GM12878 (cell line): Measurements from ENCODE around the gene SCARF2. TPM values are rescaled to one million over a fixed set of nuclear protein-coding genes. Genes with fewer than 3 reads are reported as not detected.
"Not testable (repeated sequence)": the region's sequence is repeated elsewhere in the genome, so short reads cannot be mapped to it uniquely, and the experiment has no call there.

Experiments
- ATAC-seq: fragments of 200-7000 bp; cut with Tn5 transposase; 3 replicates; pipeline ENCODE4 v1.9.1; 2020; ENCODE audit warnings: mild to moderate bottlenecking, moderate library complexity
- BruUV-seq: library from RNA; stranded (reverse); fragments of 400-500 nt; replicated peaks from 2 replicates; lab custom pipeline; 2021; lab: Mats Ljungman, UMichigan
- CTCF ChIA-PET: fragments of 300-600 bp; sonication (Branson Sonifier 250); formaldehyde crosslinking; extraction: SDS; loops from one replicate; lab custom pipeline; 2021; ENCODE audit warnings: inconsistent platforms; lab: Yijun Ruan, JAX
- POLR2A ChIA-PET: fragments of 350-600 bp; formaldehyde crosslinking; extraction: SDS; loops from one replicate; lab custom pipeline; 2021; ENCODE audit warnings: inconsistent platforms; lab: Charles Lee
- RAD21 ChIA-PET: fragments of 300-600 bp; sonication (Branson Sonifier 250); formaldehyde crosslinking; loops from one replicate; lab custom pipeline; 2023; ENCODE audit warnings: antibody characterized with exemption; ENCODE audit not compliant: unreplicated experiment; lab: Charles Lee
- SMC1A ChIA-PET: fragments of 300-600 bp; sonication (Branson Sonifier 250); formaldehyde crosslinking; loops from one replicate; lab custom pipeline; 2023; ENCODE audit not compliant: unreplicated experiment, uncharacterized antibody; lab: Charles Lee
- DNase-seq: peaks from one replicate; pipeline ENCODE4 v3.0.0-alpha.2; 2011; ENCODE audit warnings: low read depth, low spot score
- FAIRE-seq: peaks from 3 replicates; lab custom pipeline; 2011; peaks lifted over from hg19 to GRCh38; lab: Jason Lieb, UNC
- H2AFZ ChIP-seq: 2 replicates; pipeline ENCODE4 v1.6.0; 2011; ENCODE audit warnings: low read depth, low read length, control low read depth; ENCODE audit not compliant: control insufficient read depth
- H3K27ac ChIP-seq: 2 replicates; pipeline ENCODE4 v1.5.1; 2011; ENCODE audit warnings: control low read depth; ENCODE audit not compliant: control insufficient read depth, insufficient read depth
- H3K27me3 ChIP-seq, 2 experiments: replicated peaks in 1 of 2; 2 replicates each; pipeline versions ENCODE4 v1.6.0 to v1.6.1; 2011; ENCODE audit warnings: low read length in 1 of 2; ENCODE audit not compliant: control insufficient read depth in 2 of 2, insufficient read depth in 2 of 2
- H3K36me3 ChIP-seq, 2 experiments: 2 replicates each; pipeline ENCODE4 v1.5.1; 2011; ENCODE audit warnings: low read length in 1 of 2; ENCODE audit not compliant: control insufficient read depth in 2 of 2, insufficient read depth in 2 of 2
- H3K4me1 ChIP-seq: 2 replicates; pipeline ENCODE4 v1.6.1; 2011; ENCODE audit warnings: mild to moderate bottlenecking, low read length, moderate library complexity, mixed read lengths; ENCODE audit not compliant: control insufficient read depth, insufficient read depth
- H3K4me2 ChIP-seq: 2 replicates; pipeline ENCODE4 v1.6.0; 2011; ENCODE audit warnings: control low read depth; ENCODE audit not compliant: control insufficient read depth, insufficient read depth
- H3K4me3 ChIP-seq: fragments of 200-600 bp; sonication (generic); 2 replicates; pipeline ENCODE4 v1.5.1; 2016
- H3K79me2 ChIP-seq: 2 replicates; pipeline ENCODE4 v1.6.0; 2011; ENCODE audit warnings: low read length; ENCODE audit not compliant: control insufficient read depth, insufficient read depth
- H3K9ac ChIP-seq: 2 replicates; pipeline ENCODE4 v1.8.0; 2011; ENCODE audit warnings: low read length, control low read depth, mixed read lengths; ENCODE audit not compliant: control insufficient read depth, insufficient read depth
- H3K9me3 ChIP-seq: replicated peaks from 3 replicates; pipeline ENCODE4 v1.5.1; 2011; ENCODE audit warnings: mild to moderate bottlenecking, low read length; ENCODE audit not compliant: control insufficient read depth, insufficient read depth
- H4K20me1 ChIP-seq: 2 replicates; pipeline ENCODE4 v1.6.0; 2011; ENCODE audit not compliant: control insufficient read depth, insufficient read depth
- WGBS: methylation state at CpG from one replicate; pipeline ENCODE4 v1.1.6; 2016; ENCODE audit warnings: low lambda C conversion rate; ENCODE audit not compliant: insufficient replicate concordance, insufficient coverage; ENCODE audit errors: missing lambda C conversion rate; 5-methylcytosine and 5-hydroxymethylcytosine counted together
- in situ Hi-C: fragments of 300-500 bp; cut with MboI; formaldehyde crosslinking; loops from 9 replicates; pipeline ENCODE4 v1.14.3; 2018; ENCODE audit warnings: mixed read lengths
- intact Hi-C: fragments of 100-400 bp; cut with micrococcal nuclease; formaldehyde crosslinking; loops from one replicate; pipeline ENCODE4 v1.14.2; 2022; ENCODE audit not compliant: unreplicated experiment
- polyA plus RNA-seq, 11 experiments: library from polyadenylated mRNA; depleted of rRNA in 4 of 11; unstranded in 6 of 11; stranded (reverse) in 5 of 11; fragments of >200 nt; fragmentation: Nextera tagmentation in 4 of 11; fragmentation: Illumina TruSeq in 1 of 11; extraction: Ambion mirVana in 4 of 11; extraction: Trizol in 1 of 11; gene quantifications; 1 replicate in 1 of 11; 2 replicates in 10 of 11; pipeline versions ENCODE4 v1.2.1 to v1.2.3, GENCODE V29; 2011 to 2016; ENCODE audit warnings: inconsistent platforms in 2 of 11, missing spikeins in 2 of 11, low read depth in 1 of 11
- small RNA-seq: library from RNA; depleted of rRNA; stranded (forward); fragments of <200 nt; gene quantifications from one replicate; pipeline ENCODE3, GENCODE V24; 2014
- total RNA-seq, 4 experiments: library from RNA; depleted of rRNA in 3 of 4; stranded (reverse); fragments of >200 nt in 3 of 4; fragmentation: Illumina TruSeq in 1 of 4; extraction: Trizol in 1 of 4; gene quantifications; 2 replicates each; pipeline versions ENCODE4 v1.2.1 to v1.2.3, GENCODE V29; 2013 to 2021

SCARF2 gene
- total and polyA plus RNA-seq, 10 of the 15 experiments (the other 5 are each of a cell fraction or from before 2014, with no cell fraction given), result 0.01 to 0.74 (median 0.17) TPM; not detected in 5

DNA sequence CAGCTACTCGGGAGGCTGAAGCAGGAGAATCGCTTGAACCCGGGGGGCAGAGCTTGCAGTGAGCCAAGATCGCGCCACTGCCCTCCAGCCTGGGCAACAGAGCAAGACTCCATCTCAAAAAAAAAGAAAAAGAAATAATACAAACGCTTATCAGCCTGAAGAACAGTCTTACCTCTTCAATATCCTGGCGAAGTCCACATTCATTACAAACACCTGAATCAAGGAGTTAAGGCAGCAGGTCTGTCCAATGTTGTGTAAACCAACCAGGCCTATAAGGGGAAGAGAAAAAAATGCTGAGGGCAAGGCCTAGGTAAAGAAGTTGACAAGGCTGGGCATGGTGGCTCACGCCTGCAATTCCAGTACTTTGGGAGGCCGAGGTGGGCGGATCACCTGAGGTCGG lies 60.6 kb downstream of the SCARF2 start:
- SMC1A ChIA-PET, H3K9ac ChIP-seq, H3K27ac ChIP-seq, H3K9me3 ChIP-seq, DNase-seq, H3K27me3 ChIP-seq, FAIRE-seq, BruUV-seq, H3K79me2 ChIP-seq, H2AFZ ChIP-seq, H3K36me3 ChIP-seq, H3K4me2 ChIP-seq, RAD21 ChIA-PET, intact Hi-C loops, POLR2A ChIA-PET, in situ Hi-C loops, ATAC-seq, CTCF ChIA-PET, H3K4me1 ChIP-seq, H3K4me3 ChIP-seq, H4K20me1 ChIP-seq: not testable (repeated sequence)
- WGBS, result 86% methylated on average over 11 of the region's 11 CpGs

DNA sequence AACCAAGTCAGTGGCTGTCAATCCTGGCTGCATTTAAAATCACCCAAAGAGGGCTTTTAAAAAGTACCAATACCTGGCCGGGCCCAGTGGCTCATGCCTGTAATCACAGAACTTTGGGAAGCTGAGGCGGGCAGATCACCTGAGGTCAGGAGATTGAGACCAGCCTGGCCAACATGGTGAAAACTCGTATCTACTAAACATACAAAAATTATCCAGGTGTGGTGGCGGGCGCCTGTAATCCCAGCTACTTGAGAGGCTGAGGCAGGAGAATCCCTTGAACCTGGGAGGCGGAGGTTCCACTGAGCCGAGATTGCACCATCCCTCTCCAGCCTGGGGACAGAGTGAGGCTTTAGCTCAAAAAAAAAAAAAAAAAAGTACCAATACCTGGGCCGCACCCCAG lies 61.3 kb downstream of the SCARF2 start:
- H4K20me1 ChIP-seq, in situ Hi-C loops, DNase-seq, H3K9me3 ChIP-seq, H3K4me2 ChIP-seq, H3K36me3 ChIP-seq, ATAC-seq, H3K79me2 ChIP-seq, H3K4me3 ChIP-seq, H3K9ac ChIP-seq, intact Hi-C loops, H3K27me3 ChIP-seq, H2AFZ ChIP-seq, H3K27ac ChIP-seq, BruUV-seq, FAIRE-seq, H3K4me1 ChIP-seq, POLR2A ChIA-PET, SMC1A ChIA-PET, RAD21 ChIA-PET, CTCF ChIA-PET: not testable (repeated sequence)
- 55% methylated on average over 8 of the region's 8 CpGs for WGBS

Small RNAs within 50 kb of the gene (small RNA-seq; reads per million reads assigned to genes)
- not detected for gene RF00019
- not detected for gene RN7SL812P
- gene RNU6-225P, result not detected
- not detected for gene RNY1P9

Other genes with a start within 250 kb of the SCARF2 start
- 0.54 and 0.73 TPM in 2 replicates for gene RTN4R, start 169.5 kb downstream of the SCARF2 start, total RNA-seq (2014; rRNA removed)
- gene RTN4R, start 169.5 kb downstream of the SCARF2 start, total RNA-seq (2014; rRNA removed; fragmentation: Illumina TruSeq; extraction: Trizol), result 0.09 and 0.13 TPM in 2 replicates
- 0.77 and 0.87 TPM in 2 replicates for gene RTN4R, start 169.5 kb downstream of the SCARF2 start, total RNA-seq (2021)
- gene RTN4R, start 169.5 kb downstream of the SCARF2 start, polyA plus RNA-seq (2011; rRNA removed), result 0.23 TPM in 1 of 2 replicates, not detected in the other
- gene RTN4R, start 169.5 kb downstream of the SCARF2 start, polyA plus RNA-seq (2014; fragmentation: Illumina TruSeq; extraction: Trizol), result 0.03 TPM in 1 of 2 replicates, not detected in the other
- gene RTN4R, start 169.5 kb downstream of the SCARF2 start, polyA plus RNA-seq (2014; fragmentation: Nextera tagmentation; extraction: Ambion mirVana), result not detected
- 0.46 and 0.99 TPM in 2 replicates for gene RTN4R, start 169.5 kb downstream of the SCARF2 start, polyA plus RNA-seq (2014; rRNA removed)
- gene RTN4R, start 169.5 kb downstream of the SCARF2 start, polyA plus RNA-seq (2016; fragmentation: Nextera tagmentation; extraction: Ambion mirVana), result 1 to 10 TPM in 1 of 2 experiments, under 1 TPM in 1; 0.76 to 1.0 TPM
- 37.4 and 38.9 TPM in 2 replicates for gene DGCR6L, start 117.8 kb downstream of the SCARF2 start, total RNA-seq (2014; rRNA removed)
- gene DGCR6L, start 117.8 kb downstream of the SCARF2 start, total RNA-seq (2014; rRNA removed; fragmentation: Illumina TruSeq; extraction: Trizol), result 12.5 and 15.2 TPM in 2 replicates
- gene DGCR6L, start 117.8 kb downstream of the SCARF2 start, total RNA-seq (2021), result 27.0 and 27.7 TPM in 2 replicates
- gene DGCR6L, start 117.8 kb downstream of the SCARF2 start, polyA plus RNA-seq (2011; rRNA removed), result 9.1 and 17.4 TPM in 2 replicates
- gene DGCR6L, start 117.8 kb downstream of the SCARF2 start, polyA plus RNA-seq (2014; fragmentation: Illumina TruSeq; extraction: Trizol), result 1.5 and 8.1 TPM in 2 replicates
- 1 to 10 TPM; 1.6 to 4.2 TPM for gene DGCR6L, start 117.8 kb downstream of the SCARF2 start, polyA plus RNA-seq (2014; fragmentation: Nextera tagmentation; extraction: Ambion mirVana)
- 36.7 and 41.9 TPM in 2 replicates for gene DGCR6L, start 117.8 kb downstream of the SCARF2 start, polyA plus RNA-seq (2014; rRNA removed)
- gene DGCR6L, start 117.8 kb downstream of the SCARF2 start, polyA plus RNA-seq (2016; fragmentation: Nextera tagmentation; extraction: Ambion mirVana), result 10 to 100 TPM; 59.4 to 62.8 TPM
- 8.0 and 8.6 TPM in 2 replicates for gene ZNF74, start 43.7 kb downstream of the SCARF2 start, total RNA-seq (2014; rRNA removed)
- 3.7 and 4.0 TPM in 2 replicates for gene ZNF74, start 43.7 kb downstream of the SCARF2 start, total RNA-seq (2014; rRNA removed; fragmentation: Illumina TruSeq; extraction: Trizol)
- 8.3 and 9.3 TPM in 2 replicates for gene ZNF74, start 43.7 kb downstream of the SCARF2 start, total RNA-seq (2021)
- gene ZNF74, start 43.7 kb downstream of the SCARF2 start, polyA plus RNA-seq (2011; rRNA removed), result 2.9 and 4.4 TPM in 2 replicates
- gene ZNF74, start 43.7 kb downstream of the SCARF2 start, polyA plus RNA-seq (2014; fragmentation: Illumina TruSeq; extraction: Trizol), result 1.6 and 3.0 TPM in 2 replicates
- under 1 TPM; 0.37 to 0.73 TPM for gene ZNF74, start 43.7 kb downstream of the SCARF2 start, polyA plus RNA-seq (2014; fragmentation: Nextera tagmentation; extraction: Ambion mirVana)
- 7.0 and 7.4 TPM in 2 replicates for gene ZNF74, start 43.7 kb downstream of the SCARF2 start, polyA plus RNA-seq (2014; rRNA removed)
- gene ZNF74, start 43.7 kb downstream of the SCARF2 start, polyA plus RNA-seq (2016; fragmentation: Nextera tagmentation; extraction: Ambion mirVana), result 1 to 10 TPM; 5.8 to 6.2 TPM
- 20.5 and 22.1 TPM in 2 replicates for gene KLHL22, start 58.0 kb upstream of the SCARF2 start, total RNA-seq (2014; rRNA removed)
- 11.6 and 12.3 TPM in 2 replicates for gene KLHL22, start 58.0 kb upstream of the SCARF2 start, total RNA-seq (2014; rRNA removed; fragmentation: Illumina TruSeq; extraction: Trizol)
- 18.1 and 21.1 TPM in 2 replicates for gene KLHL22, start 58.0 kb upstream of the SCARF2 start, total RNA-seq (2021)
- 9.4 and 14.3 TPM in 2 replicates for gene KLHL22, start 58.0 kb upstream of the SCARF2 start, polyA plus RNA-seq (2011; rRNA removed)
- gene KLHL22, start 58.0 kb upstream of the SCARF2 start, polyA plus RNA-seq (2014; fragmentation: Illumina TruSeq; extraction: Trizol), result 13.5 and 14.0 TPM in 2 replicates
- under 1 TPM; 0.06 to 0.71 TPM for gene KLHL22, start 58.0 kb upstream of the SCARF2 start, polyA plus RNA-seq (2014; fragmentation: Nextera tagmentation; extraction: Ambion mirVana)
- gene KLHL22, start 58.0 kb upstream of the SCARF2 start, polyA plus RNA-seq (2014; rRNA removed), result 19.9 and 21.9 TPM in 2 replicates
- gene KLHL22, start 58.0 kb upstream of the SCARF2 start, polyA plus RNA-seq (2016; fragmentation: Nextera tagmentation; extraction: Ambion mirVana), result 10 to 100 TPM; 12.0 to 16.1 TPM
- 27.6 and 34.7 TPM in 2 replicates for gene MED15, start 69.8 kb upstream of the SCARF2 start, total RNA-seq (2014; rRNA removed)
- gene MED15, start 69.8 kb upstream of the SCARF2 start, total RNA-seq (2014; rRNA removed; fragmentation: Illumina TruSeq; extraction: Trizol), result 16.4 and 16.9 TPM in 2 replicates
- 75.2 and 75.8 TPM in 2 replicates for gene MED15, start 69.8 kb upstream of the SCARF2 start, total RNA-seq (2021)
- 12.1 and 23.8 TPM in 2 replicates for gene MED15, start 69.8 kb upstream of the SCARF2 start, polyA plus RNA-seq (2011; rRNA removed)
- 5.3 and 17.5 TPM in 2 replicates for gene MED15, start 69.8 kb upstream of the SCARF2 start, polyA plus RNA-seq (2014; fragmentation: Illumina TruSeq; extraction: Trizol)
- gene MED15, start 69.8 kb upstream of the SCARF2 start, polyA plus RNA-seq (2014; fragmentation: Nextera tagmentation; extraction: Ambion mirVana), result 1 to 10 TPM; 1.4 to 2.8 TPM
- 44.5 and 54.6 TPM in 2 replicates for gene MED15, start 69.8 kb upstream of the SCARF2 start, polyA plus RNA-seq (2014; rRNA removed)
- gene MED15, start 69.8 kb upstream of the SCARF2 start, polyA plus RNA-seq (2016; fragmentation: Nextera tagmentation; extraction: Ambion mirVana), result 10 to 100 TPM; 29.9 to 37.0 TPM